ENCODE data around the gene ANKRD52. TPM values are rescaled to one million over a fixed set of nuclear protein-coding genes. Genes with fewer than 3 reads are reported as not detected.
A peak's percentile ranks its signal among the peaks of the same experiment; 100 is the strongest.
"Not testable (repeated sequence)": the region's sequence is repeated elsewhere in the genome, so short reads cannot be mapped to it uniquely, and the experiment has no call there.

ANKRD52 gene
- total and polyA plus RNA-seq, 2 of the 8 experiments (the other 6 are each of a cell fraction or from before 2014, with no cell fraction given): 14.0 to 36.3 TPM

DNA sequence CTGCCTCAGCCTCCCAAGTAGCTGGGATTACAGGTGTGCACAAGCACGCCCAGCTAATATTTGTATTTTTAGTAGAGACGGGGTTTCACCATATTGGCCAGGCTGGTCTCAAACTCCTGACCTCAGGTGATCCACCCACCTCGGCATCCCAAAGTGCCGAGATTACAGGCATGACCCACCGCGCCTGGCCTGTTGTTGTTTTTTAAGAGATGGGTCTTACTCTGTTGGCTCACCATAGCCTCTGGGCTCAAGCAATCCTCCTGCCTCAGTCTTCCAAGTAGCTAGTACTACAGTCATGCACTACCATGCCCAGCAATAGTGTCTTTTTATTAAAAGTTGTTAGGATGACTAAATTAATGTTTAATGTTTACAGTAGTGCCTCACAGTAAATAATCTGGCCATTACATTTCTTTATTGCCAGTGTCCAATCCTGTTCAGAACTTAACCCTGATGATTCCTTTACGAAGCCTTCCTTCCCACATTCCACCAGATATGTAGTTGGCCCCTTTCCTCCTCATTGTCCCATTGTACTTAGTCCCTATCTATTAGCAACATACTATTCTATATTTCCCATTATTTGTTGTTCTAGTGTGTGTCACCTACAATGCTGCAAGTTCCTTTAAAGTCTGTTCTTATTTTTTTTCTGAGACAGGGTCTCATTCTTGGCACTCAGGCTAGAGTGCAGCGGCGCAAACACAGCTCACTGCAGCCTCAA, 60.1 kb downstream of the ANKRD52 start (continued):
- TF ChIP-seq FOSL1 (IDR thresholded peaks at IDR 0.05; ENCODE audit: insufficient read depth, low read depth, low read length) (no peak), SP2 (IDR thresholded peaks at IDR 0.05; ENCODE audit: low read length) (no peak)

GRCh38 chr12:56196818-56197550, 61.2 kb downstream of the ANKRD52 start:
- H3K18ac ChIP-seq (ENCODE audit: extremely low read depth, low read length); DNase-seq (ENCODE audit: low read depth in 1 of 2, low spot score in 2 of 2); H4K8ac ChIP-seq (ENCODE audit: extremely low read depth, insufficient read depth, low read length); H3K36me3 ChIP-seq (ENCODE audit: control insufficient read depth in 2 of 4, insufficient read depth in 4 of 4, low read length in 3 of 4); H2BK5ac ChIP-seq (ENCODE audit: low read depth, low read length); H3K56ac ChIP-seq (replicated peaks; ENCODE audit: insufficient read length, low read depth, low read length); H3K4me2 ChIP-seq (ENCODE audit: insufficient read depth in 1 of 2, low read depth in 2 of 2, low read length in 2 of 2); H4K91ac ChIP-seq (replicated peaks; ENCODE audit: insufficient read length, low read length); H2AFZ ChIP-seq (ENCODE audit: low read length); H3K9me3 ChIP-seq (ENCODE audit: insufficient read depth in 2 of 2, low read depth in 1 of 2, low read length in 1 of 2); H2BK20ac ChIP-seq (ENCODE audit: low read length); H3K4ac ChIP-seq (replicated peaks; ENCODE audit: insufficient read length, low read depth, low read length); H3K27me3 ChIP-seq (replicated peaks in 1 of 4; ENCODE audit: control insufficient read depth in 3 of 4, extremely low read depth in 1 of 4, insufficient read depth in 3 of 4, low read length in 3 of 4); H4K20me1 ChIP-seq (replicated peaks in 1 of 2; ENCODE audit: control insufficient read depth in 1 of 2, insufficient read depth in 2 of 2, low read length in 2 of 2); FAIRE-seq; H3K14ac ChIP-seq (ENCODE audit: insufficient read length); H3K23ac ChIP-seq (ENCODE audit: insufficient read length); H3K79me2 ChIP-seq (ENCODE audit: control insufficient read depth in 1 of 2, insufficient read depth in 2 of 2, low read length in 2 of 2); H2BK15ac ChIP-seq (ENCODE audit: low read length); H3K4me3 ChIP-seq (ENCODE audit: extremely low read depth in 1 of 4, insufficient read depth in 2 of 4, low read depth in 3 of 4, low read length in 4 of 4); H2BK120ac ChIP-seq (replicated peaks; ENCODE audit: low read depth, low read length); H3K79me1 ChIP-seq (ENCODE audit: low read depth, low read length); H3K23me2 ChIP-seq (ENCODE audit: low read depth, low read length); H3K27ac ChIP-seq (ENCODE audit: low read depth, low read length); H3K4me1 ChIP-seq (replicated peaks in 1 of 4; ENCODE audit: control insufficient read depth in 3 of 4, insufficient read depth in 4 of 4, low read length in 3 of 4); H3K9ac ChIP-seq (replicated peaks in 1 of 4; ENCODE audit: extremely low read depth in 1 of 4, low read depth in 3 of 4, low read length in 3 of 4); H2AK5ac ChIP-seq (ENCODE audit: low read depth, low read length); H4K5ac ChIP-seq (ENCODE audit: insufficient read length, low read depth, low read length): not testable (repeated sequence)
- ChIA-PET CTCF (ENCODE audit: partially characterized antibody) (interaction anchor here (0.7 to 6.9 kb wide), 6 partner anchors 9 to 141 kb away, joined by 3 to 61 read pairs (median 7); partner anchors contain the start of genes COQ10A and RNF41), POLR2A (ENCODE audit: partially characterized antibody) (interaction anchor here (0.8 to 17.4 kb wide), 13 partner anchors 7 to 116 kb away, joined by 3 to 203 read pairs (median 5); partner anchors contain the start of genes ANKRD52, ESYT1, MYL6 and RNF41)
- 94% methylated on average over 10 of the region's 11 CpGs; no CpG with 5 or more reads in 1 of the 2 experiments for WGBS, 2 experiments (ENCODE audit: extremely low coverage in 1 of 2, insufficient coverage in 1 of 2, insufficient read length in 1 of 2, insufficient replicate concordance in 2 of 2, low coverage in 1 of 2, low lambda C conversion rate in 2 of 2, missing lambda C conversion rate in 1 of 2)
- H2BK12ac ChIP-seq (ENCODE audit: low read depth, low read length): peak overlapping the region; percentile 68; the same call in 1 of the 2 replicates

All from H1 (cell line).